ENCODE results near the gene SPINT2. TPM values are rescaled to one million over a fixed set of nuclear protein-coding genes. Genes with fewer than 3 reads are reported as not detected.
"Not testable (repeated sequence)": the region's sequence is repeated elsewhere in the genome, so short reads cannot be mapped to it uniquely, and the experiment has no call there.

The SPINT2 gene
- polyA plus RNA-seq, 1 donor from 2014 or later: 236 TPM

DNA sequence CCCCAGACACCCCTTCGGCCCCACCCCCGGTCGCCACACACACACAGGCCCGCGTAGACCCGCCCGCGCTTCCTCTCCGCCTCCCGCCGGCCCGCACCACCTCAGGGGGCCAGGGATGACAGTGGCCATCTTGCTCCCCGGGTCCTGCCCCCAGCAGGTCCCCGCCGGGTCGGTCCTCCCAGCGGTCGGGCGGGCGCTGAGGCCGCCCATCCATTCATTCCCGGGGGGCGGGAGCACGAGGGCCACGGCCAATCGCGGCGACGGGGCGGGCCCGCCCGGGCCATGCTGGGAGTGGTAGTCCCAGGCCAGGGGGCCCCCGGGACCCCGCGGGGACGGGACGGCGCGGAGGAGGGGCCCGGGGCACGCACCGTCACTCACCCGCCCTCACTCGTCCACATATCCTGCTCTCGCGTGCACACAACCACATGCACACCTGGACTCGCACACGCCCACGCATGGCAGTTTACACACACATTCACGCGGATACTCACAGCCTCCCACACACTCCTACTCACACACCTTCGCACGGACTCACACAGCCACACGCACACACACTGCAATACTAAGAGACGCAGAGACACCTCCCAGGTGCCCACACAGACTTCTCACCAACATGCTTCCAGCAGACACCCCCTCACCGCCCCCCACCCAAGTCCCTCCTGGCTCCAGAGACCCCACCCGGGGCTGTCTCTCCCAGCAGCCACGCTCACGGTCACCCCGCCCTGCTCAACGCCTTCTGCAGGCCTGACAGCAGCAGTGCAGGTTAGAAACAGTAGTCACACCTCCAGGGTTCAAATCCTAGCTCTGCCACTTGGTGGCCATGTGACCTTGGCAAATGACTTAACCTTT is 40.1 kb upstream of the SPINT2 start, which contains the start of gene DPF1:
Gene DPF1 (minus strand): TSS at position 209 of the 849 bp plus-strand sequence. CDS start 80 bp downstream, at position 129.
- Histone ChIP-seq H3K9me2 (ENCODE audit: insufficient read depth, low read length) (no peaks in the 10 kb centered on the region), H3K27ac (ENCODE audit: low read length) (peak within 1 kb of the TSS; percentile 52), H3F3A (ENCODE audit: insufficient read depth, low read length, poor library complexity, severe bottlenecking) (no peaks in the 10 kb centered on the region), H2AFZ (ENCODE audit: low read depth, low read length) (no peak within 1 kb of the TSS), H3K9me3 (ENCODE audit: low read length) (no peaks in the 10 kb centered on the region), H3K27me3 (ENCODE audit: insufficient read depth, low read depth, low read length) (no peaks in the 10 kb centered on the region), H3K4me2 (ENCODE audit: low read length) (peak within 1 kb of the TSS; percentile 78), H3K36me3 (ENCODE audit: insufficient read depth, low read length) (no peaks in the 10 kb centered on the region), H3K79me2 (replicated peaks; ENCODE audit: insufficient read depth, low read length) (peaks cover 53% of the 10 kb centered on the region), H3K9ac (ENCODE audit: low read length) (peak within 1 kb of the TSS; percentile 81), H4K20me1 (ENCODE audit: insufficient read depth) (no peaks in the 10 kb centered on the region), H3K4me3 (ENCODE audit: low read length) (peak within 1 kb of the TSS; percentile 80)
- TF ChIP-seq TAF1 (IDR thresholded peaks at IDR 0.05; ENCODE audit: low read depth): peak; percentile 48
- no peak for TF ChIP-seq EZH2 (IDR thresholded peaks at IDR 0.05; ENCODE audit: borderline replicate concordance, insufficient read depth, low read length, poor library complexity, severe bottlenecking)
- TF ChIP-seq, protein P1, sequence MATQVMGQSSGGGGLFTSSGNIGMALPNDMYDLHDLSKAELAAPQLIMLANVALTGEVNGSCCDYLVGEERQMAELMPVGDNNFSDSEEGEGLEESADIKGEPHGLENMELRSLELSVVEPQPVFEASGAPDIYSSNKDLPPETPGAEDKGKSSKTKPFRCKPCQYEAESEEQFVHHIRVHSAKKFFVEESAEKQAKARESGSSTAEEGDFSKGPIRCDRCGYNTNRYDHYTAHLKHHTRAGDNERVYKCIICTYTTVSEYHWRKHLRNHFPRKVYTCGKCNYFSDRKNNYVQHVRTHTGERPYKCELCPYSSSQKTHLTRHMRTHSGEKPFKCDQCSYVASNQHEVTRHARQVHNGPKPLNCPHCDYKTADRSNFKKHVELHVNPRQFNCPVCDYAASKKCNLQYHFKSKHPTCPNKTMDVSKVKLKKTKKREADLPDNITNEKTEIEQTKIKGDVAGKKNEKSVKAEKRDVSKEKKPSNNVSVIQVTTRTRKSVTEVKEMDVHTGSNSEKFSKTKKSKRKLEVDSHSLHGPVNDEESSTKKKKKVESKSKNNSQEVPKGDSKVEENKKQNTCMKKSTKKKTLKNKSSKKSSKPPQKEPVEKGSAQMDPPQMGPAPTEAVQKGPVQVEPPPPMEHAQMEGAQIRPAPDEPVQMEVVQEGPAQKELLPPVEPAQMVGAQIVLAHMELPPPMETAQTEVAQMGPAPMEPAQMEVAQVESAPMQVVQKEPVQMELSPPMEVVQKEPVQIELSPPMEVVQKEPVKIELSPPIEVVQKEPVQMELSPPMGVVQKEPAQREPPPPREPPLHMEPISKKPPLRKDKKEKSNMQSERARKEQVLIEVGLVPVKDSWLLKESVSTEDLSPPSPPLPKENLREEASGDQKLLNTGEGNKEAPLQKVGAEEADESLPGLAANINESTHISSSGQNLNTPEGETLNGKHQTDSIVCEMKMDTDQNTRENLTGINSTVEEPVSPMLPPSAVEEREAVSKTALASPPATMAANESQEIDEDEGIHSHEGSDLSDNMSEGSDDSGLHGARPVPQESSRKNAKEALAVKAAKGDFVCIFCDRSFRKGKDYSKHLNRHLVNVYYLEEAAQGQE (IDR thresholded peaks at IDR 0.05; ENCODE audit: borderline replicate concordance): no peak
- peak; percentile 25 for TF ChIP-seq SMC3 (conservative IDR thresholded peaks at IDR 0.05; ENCODE audit: poor library complexity)
- no peak for TF ChIP-seq RAD21 (conservative IDR thresholded peaks at IDR 0.05)
- TF ChIP-seq POLR2AphosphoS5 (IDR thresholded peaks at IDR 0.05): peak; percentile 73
- TF ChIP-seq, protein P2, sequence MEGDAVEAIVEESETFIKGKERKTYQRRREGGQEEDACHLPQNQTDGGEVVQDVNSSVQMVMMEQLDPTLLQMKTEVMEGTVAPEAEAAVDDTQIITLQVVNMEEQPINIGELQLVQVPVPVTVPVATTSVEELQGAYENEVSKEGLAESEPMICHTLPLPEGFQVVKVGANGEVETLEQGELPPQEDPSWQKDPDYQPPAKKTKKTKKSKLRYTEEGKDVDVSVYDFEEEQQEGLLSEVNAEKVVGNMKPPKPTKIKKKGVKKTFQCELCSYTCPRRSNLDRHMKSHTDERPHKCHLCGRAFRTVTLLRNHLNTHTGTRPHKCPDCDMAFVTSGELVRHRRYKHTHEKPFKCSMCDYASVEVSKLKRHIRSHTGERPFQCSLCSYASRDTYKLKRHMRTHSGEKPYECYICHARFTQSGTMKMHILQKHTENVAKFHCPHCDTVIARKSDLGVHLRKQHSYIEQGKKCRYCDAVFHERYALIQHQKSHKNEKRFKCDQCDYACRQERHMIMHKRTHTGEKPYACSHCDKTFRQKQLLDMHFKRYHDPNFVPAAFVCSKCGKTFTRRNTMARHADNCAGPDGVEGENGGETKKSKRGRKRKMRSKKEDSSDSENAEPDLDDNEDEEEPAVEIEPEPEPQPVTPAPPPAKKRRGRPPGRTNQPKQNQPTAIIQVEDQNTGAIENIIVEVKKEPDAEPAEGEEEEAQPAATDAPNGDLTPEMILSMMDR (IDR thresholded peaks at IDR 0.05; ENCODE audit: poor library complexity, severe bottlenecking): peak; percentile 54
- peak; percentile 88 for TF ChIP-seq MXI1 (conservative IDR thresholded peaks at IDR 0.05; ENCODE audit: poor library complexity, severe bottlenecking)
- peak; percentile 17 for TF ChIP-seq EP300 (conservative IDR thresholded peaks at IDR 0.05; ENCODE audit: poor library complexity, severe bottlenecking)

DNA sequence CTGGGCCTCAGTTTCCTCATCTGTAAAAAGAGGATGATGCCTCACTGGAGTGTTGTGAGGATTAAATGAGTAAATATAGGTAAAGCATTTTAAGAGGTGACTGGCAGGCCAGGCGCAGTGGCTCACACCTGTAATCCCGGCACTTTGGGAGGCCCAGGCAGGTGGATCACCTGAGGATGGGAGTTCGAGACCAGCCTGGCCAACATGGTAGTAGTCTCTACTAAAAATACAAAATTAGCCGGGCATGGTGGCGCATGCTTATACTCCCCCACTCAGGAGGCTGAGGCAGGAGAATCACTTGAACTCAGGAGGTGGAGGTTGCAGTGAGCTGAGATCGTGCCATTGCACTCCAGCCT is 39.5 kb upstream of the SPINT2 start:
- not testable (repeated sequence) for H3F3A ChIP-seq (ENCODE audit: insufficient read depth, low read length, poor library complexity, severe bottlenecking); H3K27me3 ChIP-seq (ENCODE audit: insufficient read depth, low read depth, low read length); H3K9me2 ChIP-seq (ENCODE audit: insufficient read depth, low read length); H3K36me3 ChIP-seq (ENCODE audit: insufficient read depth, low read length); H3K9me3 ChIP-seq (ENCODE audit: low read length); H2AFZ ChIP-seq (ENCODE audit: low read depth, low read length); H4K20me1 ChIP-seq (ENCODE audit: insufficient read depth)
- Histone ChIP-seq H3K4me3 (ENCODE audit: low read length) (peak overlapping the region; percentile 80), H3K27ac (ENCODE audit: low read length) (peak overlapping the region; percentile 52), H3K79me2 (replicated peaks; ENCODE audit: insufficient read depth, low read length) (peaks cover 53% of the 10 kb centered on the region), H3K4me2 (ENCODE audit: low read length) (peak overlapping the region; percentile 38), H3K9ac (ENCODE audit: low read length) (peak overlapping the region; percentile 81)
